ENCODE data around the gene PARP14.
"Not testable (repeated sequence)": the region's sequence is repeated elsewhere in the genome, so short reads cannot be mapped to it uniquely, and the experiment has no call there.

Gene PARP14

DNA sequence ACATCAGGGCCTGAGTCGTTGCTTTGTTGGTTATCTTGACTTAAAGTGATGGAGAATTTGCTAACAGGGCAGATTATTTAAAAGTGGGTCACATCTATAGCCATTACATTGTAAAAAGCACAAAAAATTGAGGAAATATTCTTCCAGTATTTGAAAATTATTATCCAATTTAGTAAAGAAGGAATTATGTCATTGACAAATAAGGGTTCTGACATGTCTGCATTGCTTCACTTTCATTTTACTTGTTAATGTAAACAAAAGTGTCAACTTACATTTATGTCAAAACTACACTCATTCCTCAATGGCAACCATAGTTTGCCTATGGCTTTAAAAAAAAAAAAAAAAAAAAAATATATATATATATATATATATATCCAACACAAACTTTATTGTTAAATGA, 3.4 kb upstream of the PARP14 start:
- DNase-seq (ENCODE audit: low spot score), result no peak

DNA sequence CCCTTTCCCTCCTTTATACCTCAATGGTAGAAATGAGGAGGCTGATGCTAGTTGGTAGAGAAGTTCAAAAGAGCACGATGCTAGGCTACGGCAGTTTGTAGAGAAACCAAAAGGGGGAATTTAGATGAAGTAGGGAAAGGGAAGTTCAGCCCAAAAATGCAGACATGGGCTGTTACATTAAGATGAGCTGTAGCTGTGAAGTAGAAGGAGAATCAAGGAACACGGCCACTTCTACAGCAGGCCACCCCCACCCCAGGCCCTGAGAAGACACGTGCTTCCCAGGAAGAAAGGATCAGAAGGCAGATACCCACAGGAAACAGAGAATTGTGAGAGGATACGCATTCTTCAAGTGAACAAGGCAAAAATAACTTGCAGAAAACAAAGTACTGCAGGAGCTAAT, 2.1 kb upstream of the PARP14 start:
- DNase-seq (ENCODE audit: low spot score), result no peak

DNA sequence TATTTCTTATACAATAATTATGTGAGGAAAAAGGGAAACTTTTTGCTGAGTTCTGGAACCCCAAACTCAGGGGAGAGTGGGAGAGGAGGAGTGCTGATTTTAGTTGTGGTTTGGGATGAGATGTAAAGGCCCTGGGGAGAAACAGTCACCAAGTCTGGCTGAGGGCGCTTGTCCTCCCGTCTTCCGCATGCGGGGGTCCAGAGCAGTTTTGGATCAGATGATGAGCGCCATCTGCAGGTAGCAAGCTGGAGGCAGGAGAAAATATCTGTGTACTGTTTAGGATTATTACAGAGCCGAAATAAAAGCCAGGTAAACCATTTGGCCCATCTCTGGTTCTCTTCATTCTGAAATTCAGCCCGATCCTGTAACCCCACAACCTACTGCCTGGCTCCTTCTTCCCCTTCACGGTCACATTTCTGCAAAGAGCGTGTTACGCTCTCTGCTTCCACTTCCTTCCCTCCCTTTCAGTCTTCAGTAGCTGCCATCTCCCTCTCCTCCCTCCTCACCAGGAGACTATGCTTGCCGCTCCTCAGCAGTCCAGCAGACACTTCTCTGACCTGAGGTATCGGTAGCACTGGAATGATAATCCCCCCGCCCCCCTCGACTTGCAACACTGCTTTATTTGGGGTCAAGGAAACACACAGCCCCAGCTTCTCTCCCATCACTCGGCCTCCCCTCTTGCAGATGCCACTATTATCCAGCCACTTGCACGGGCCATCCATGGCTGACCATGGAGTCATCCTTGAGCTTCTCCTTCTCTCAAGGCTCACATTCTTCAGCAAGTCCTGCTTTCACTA, 1.4 kb upstream of the PARP14 start:
- peak; percentile 83 for DNase-seq (ENCODE audit: low spot score)

DNA sequence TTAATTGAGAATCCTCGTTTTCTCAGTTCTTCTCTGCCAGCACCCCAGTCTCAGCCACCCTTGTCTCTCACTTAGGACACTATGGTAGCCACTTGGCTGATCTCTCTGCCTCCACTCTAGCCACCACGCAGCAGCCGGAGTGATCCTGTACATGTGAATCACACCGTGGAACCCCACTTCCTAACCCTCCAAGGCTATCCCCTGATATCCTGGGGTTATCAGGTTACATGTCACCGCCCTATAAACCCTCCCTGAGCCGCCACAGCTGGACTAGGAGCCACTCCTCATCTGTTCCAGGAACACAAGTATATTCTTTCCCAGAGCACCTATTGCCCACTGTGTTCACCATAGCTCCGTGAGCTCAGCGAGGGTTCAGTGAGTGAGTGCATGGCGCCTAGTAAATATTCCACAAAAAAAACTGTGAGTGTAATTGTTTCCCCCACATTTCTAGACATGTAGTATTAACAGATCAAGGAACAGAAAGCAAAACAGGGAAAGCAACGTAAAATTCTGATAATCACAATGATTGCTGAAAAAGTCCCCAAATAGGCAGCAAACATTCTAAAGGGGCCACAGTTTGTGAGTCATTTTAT, 661 bp upstream of the PARP14 start:
- no peak for DNase-seq (ENCODE audit: low spot score)

DNA sequence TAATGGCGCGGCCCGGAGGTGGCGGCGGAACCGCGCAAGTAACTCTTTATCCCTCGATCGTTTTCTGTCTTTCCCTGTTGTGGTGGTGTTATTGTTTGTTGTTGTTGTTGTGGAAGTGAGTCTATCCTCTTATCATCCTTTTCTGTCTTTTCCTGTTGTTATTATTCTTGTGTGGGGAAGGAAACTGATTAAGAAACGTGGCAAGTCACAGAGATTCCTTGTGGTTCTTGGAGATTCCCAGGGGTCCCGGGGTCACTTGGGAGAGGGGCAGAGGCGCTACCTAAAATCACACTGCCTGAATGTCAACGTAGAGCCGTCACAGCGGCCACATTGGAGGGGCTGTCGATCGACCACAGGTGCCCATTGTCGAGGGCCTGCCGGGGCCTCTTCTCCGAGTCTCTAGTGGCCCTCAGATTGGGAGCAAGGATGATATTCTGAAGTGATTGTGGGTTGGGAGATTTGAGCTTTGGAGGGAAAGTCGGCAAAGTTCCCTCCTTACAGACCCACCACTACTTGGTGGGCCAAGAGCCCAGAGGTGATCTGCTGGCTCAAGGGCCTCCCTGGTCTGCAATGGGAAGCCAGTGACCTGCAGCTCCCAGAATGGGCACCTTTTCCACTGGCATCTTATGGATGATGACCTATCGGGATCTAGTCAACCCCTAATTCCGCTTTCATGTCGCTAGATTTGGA, 790 bp downstream of the PARP14 start:
- no peak for DNase-seq (ENCODE audit: low spot score)

DNA sequence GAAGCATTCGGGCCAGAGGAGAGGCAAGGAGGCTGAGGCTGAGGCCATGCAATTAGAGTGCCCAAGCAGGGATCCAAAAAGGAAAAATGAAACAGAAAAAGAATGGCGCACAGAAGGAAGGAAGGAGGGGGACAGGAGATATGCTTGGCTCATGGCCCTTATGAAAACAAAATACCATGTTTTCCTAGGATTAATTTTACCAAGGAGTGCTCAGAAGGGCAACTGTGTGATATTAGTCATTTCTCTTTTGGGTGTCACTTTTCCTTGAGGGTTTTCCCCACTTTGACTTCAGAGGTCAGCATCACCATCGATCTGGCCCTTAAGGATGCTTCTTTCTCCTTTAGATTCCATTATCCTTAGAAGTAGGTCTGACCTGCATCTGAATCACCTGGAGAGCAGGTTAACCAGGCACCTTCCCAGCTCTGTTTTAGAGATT, 1.4 kb downstream of the PARP14 start:
- DNase-seq (ENCODE audit: low spot score), result no peak

DNA sequence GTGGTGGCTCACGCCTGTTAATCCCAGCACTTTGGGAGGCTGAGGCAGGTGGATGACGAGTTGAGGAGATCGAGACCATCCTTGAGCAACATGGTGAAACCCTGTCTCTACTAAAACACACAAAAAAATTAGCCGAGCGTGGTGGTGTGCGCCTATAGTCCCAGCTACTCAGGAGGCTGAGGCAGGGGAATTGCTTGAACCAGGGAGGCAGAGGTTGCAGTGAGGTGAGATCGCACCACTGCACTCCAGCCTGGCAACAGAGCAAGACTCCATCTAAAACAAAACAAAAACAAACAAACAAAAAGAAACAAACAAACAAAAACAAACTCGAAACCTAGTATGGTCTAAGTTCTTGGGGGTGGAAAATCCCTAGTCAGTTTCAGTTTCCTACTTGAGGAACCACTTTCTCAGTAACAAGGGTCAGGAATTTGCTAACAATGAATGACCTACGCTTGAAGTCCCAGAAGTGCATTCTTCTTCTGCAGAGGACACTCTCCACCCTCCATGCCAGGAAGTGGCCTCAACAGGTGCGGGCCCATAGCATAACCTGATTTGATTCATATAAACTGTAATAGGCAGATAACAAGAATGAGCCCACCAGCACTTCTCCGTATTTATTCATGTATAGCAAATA, 2.3 kb downstream of the PARP14 start:
- DNase-seq (ENCODE audit: low spot score), result not testable (repeated sequence)

DNA sequence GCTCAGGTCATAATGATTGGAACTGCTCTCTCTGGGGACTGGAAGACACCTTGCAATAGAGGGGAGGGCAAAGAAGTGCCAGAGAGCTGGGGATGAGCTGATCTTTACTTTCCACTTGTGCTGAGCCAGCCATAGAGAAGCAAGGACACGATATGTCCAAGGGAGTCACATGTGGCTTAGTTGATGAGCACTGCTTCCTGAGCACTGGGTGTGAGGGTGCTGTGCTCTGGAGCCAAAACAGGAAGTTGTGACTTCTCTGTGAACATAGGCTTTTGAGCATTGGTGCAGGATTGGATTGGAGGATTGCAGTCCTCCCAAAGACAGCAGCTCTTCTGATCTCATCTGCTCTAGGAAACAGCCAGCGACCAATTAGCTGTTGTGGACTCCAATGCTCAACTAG, 6.7 kb downstream of the PARP14 start:
- DNase-seq (ENCODE audit: low spot score), result no peak

DNA sequence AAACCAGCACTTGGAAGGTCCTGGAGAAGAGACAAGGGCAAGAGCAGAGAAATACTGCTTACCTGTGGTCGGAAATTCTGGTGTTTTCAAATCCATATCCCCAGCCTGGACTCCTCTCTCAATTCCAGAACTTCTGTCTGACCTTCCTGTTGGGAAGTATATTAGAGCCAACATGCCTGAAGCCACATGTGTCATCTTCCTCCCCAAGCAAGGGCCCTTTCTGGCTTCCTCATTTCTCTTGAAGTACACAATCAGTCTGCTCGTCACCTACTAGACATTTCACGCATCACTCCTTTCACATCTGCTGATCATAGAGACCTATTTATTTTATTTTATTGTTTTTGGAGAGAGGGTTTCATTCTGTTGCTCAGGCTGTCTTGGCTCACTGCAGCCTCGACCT, 8.4 kb downstream of the PARP14 start:
- DNase-seq (ENCODE audit: low spot score), result no peak

DNA sequence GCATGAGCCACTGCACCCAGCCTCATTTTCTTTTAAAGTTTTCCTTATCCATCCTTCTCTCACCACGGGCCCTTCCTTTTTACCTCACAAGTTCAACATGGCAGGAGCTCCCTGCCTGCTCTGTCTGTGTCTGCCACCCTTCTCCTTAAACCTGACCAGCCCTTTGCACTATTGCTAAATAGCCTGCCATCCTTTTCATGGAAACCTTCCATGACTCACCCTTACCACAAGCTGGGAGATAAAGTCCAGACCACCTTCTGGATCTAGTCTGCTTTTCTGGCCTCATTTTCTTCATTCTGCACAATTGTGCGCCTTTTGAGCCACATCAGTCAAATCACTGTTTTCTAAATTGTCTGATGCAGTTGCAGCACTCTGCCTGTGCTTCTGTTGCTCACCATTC, 8.9 kb downstream of the PARP14 start:
- no peak for DNase-seq (ENCODE audit: low spot score)

DNA sequence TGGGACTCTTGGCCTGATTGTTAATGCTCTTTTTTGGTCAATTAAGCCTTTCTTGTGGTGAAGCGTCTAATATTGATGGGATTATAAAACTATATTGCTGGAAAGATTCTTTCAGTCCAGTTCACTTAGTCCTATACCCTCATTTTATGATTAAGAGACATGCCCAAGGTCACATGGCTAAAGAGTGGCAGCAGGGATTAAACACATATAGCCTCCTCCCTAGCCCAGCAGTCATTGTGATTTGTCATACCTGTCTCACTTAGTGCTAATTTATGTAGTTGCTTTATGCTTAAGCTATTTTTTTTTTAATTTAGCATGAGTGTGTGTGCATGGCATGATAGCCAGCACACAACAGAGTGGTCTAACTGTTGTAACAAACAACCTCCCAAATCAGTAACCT, 9.5 kb downstream of the PARP14 start:
- DNase-seq (ENCODE audit: low spot score), result no peak

DNA sequence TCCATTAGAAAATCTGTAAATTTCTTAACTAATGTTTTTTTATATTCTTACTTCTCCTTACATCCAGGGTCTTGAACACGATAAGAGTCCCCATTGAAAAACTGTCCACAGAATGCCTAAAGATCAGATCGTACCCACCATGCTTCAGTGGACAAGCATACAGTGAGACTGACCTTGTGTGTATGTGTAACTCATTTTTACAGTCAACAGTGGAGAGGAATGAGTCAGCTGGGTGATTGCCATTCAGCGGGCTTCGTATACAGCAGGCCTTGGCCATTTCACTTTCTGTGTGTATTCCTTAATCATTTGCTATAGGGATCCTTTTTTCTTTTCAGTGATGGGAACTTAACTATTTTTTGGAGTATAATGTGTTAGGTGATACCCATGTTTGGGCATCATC, 10.6 kb downstream of the PARP14 start:
- DNase-seq (ENCODE audit: low spot score), result no peak

DNA sequence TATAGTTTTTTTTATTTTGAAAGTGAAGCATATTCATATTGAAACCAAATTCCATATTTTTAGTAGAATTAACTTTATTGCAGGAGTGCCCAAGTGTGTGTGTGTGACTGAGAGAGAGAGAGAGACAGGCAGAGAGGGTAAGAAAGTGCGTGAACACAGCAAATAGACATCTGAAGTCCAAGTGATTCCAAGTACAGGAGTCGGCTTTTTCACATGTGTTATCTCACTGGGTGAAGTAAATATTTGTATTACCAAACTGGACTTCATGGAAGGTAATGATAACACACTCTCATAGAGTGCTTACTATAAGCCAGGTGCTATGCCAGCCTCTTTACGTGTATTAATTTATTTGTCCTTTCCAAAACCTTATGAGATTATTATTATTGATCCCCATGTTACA, 12.0 kb downstream of the PARP14 start:
- DNase-seq (ENCODE audit: low spot score), result no peak

DNA sequence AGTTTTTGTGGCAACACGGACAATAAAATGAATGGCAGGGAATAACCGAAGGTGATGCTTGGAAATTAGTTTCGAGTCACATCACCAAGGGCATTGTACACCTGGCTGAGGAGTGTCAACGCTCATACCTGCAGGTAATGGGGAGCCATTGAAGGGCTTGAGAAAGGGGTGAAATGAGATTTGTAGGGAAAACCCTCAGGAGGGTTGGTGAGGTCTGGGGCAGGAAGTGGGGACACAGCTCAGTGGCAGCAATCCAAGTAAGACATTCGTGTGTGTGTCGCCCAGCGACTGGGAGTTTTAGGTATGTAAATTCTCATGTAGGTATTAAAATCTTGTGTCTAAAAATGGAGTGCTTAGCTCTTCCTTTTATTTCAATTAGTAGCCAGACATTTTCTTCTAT, 14.3 kb downstream of the PARP14 start:
- DNase-seq (ENCODE audit: low spot score), result no peak

DNA sequence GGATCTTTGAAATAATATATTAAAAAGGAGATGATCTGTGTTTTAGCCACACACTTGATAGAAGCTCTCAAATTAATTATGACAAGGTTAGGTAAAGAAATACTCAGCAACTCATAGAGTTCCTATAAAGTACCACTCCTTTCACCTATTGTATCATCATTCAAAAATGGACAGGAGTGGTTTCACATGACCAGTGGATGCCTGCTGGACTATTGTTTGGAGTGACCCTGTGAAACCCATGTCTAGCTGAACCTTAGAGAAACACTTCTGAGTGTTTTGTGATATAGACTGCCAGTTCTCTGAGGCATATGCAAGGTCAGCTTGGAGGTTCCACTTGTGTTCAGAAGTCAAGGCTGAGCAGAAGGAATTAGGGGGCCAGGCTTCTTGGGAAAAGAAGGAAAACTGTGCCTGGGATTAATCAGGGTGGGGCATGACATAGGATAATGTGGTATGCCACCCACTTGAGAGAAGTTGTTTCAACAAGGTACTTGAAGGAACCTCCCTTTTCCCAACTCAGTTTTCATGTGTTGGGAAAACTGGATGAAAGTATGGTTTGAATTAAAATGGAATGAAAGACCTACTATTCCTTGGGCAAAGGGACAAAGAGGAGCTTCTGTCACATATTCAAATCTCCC, 15.4 kb downstream of the PARP14 start:
- DNase-seq (ENCODE audit: low spot score), result no peak

DNA sequence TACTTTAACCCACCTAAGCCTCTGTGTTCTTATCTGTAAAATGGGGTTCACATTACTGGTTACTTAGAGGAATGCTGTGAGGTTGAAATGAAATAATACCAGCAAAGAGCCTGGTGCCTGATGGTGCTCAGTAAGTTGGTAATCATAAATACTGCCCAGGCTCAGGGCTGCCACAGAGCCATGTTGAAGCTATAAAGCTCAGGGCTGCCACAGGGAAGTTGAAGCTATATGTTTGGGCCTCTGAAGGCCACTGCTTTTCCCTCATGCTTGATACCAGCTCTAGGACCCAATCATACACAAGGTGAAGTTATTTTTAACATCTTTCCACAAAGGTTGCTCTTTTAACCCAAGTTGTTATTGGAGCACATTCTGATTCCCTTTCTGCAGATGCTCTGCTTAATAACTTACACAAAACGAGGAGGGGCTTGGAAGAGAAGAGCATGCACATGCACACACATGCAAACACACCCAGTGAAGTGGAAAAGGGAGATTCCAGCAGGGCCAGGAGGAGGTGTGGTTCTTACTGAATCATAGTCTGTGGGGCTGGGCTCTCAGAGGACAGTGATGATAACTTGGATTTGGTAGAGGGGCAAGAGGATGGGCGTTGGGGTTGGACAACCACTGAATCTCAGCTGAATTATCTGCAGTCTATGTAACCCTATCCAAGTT, 17.4 kb downstream of the PARP14 start:
- DNase-seq (ENCODE audit: low spot score), result no peak

DNA sequence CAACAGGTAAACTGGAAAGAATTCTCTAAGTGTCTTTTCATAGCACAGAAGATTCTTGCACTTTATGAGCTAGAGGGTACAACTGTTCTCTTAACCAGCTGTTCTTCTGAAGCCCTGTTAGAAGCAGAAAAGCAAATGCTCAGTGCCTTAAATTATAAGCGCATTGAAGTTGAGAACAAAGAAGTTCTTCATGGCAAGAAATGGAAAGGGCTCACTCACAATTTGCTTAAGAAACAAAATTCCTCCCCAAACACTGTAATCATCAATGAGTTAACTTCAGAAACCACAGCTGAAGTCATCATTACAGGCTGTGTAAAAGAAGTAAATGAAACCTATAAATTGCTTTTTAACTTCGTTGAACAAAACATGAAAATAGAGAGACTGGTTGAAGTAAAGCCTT, 19.6 kb downstream of the PARP14 start:
- no peak for DNase-seq (ENCODE audit: low spot score)

DNA sequence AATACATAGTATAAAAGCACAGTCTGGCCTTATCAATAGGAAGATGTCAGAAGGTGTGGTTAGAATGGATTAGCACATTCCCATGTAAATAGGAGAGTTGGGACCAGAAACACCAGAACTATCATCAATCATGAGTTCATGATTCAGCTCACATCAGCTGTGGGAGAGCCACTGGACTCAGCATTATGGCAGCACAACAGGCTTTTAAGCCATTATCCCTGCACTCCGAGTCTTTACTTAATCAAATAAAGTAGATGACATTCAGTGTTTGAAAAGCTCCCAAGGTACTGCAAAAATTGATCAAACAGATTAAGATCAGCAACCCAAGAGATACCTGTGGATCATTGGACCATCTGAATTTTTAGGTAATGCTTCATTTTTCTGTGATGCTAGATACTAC, 24.7 kb downstream of the PARP14 start:
- DNase-seq (ENCODE audit: low spot score), result no peak

DNA sequence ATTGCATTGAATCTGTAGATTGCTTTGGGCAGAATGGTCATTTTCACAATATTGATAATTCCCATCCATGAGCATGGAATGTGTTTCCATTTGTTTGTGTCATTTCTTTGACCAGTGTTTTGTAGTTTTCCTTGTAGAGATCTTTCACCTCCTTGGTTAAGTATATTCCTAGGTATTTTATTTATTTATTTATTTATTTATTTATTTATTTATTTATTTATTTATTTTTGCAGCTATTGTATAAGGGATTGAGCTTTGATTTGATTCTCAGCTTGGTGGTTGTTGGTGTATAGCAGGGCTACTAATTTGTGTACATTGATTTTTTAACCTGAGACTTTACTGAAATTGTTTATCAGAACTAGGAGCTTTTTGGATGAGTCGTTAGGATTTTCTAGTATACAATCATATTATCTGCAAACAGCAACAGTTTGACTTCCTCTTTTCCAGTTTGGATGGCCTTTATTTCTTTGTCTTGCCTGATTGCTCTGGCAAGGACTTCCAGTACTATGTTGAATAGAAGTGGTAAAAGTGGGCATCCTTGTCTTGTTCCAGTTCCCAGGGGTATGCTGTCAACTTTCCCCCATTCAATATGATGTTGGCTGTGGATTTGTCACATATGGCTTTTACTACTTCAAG, 30.1 kb downstream of the PARP14 start:
- DNase-seq (ENCODE audit: low spot score), result not testable (repeated sequence)

DNA sequence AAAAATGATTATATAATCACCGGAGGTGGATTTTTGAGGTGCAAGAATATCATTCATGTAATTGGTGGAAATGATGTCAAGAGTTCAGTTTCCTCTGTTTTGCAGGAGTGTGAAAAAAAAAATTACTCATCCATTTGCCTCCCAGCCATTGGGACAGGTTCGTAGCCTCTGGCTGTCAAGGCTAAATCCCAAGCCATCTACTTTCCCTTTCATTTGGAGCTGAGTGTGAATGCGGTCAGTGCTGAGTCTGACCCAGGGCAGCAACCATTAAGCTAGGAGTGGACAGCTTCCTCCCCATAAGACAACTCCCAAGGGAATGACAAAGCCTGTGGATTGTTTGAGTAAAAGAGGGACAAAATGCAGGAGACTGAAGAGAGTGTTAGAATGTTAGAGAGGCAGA, 33.6 kb downstream of the PARP14 start:
- DNase-seq (ENCODE audit: low spot score), result no peak

DNA sequence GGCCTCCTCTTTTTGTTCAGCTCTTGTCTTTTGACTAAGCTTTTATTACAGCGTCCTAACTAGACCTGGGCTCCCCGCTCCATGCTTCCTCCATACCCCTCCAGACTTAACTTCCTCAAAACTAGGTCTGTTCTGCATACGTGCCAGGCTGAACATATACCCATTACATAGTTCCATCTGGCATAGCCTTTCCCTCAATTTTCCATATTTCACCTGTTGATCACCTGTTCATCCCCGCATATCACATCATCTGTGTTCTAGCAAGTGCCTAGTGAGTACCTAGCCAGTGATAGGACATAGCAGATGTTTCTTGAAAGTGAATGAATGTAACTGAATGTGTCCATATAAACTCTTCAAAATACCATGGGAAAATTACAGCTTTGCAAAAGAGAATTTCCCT, 36.0 kb downstream of the PARP14 start:
- DNase-seq (ENCODE audit: low spot score), result no peak
